Measurements from ENCODE around the gene CNTNAP2. TPM values are rescaled to one million over a fixed set of nuclear protein-coding genes. Genes with fewer than 3 reads are reported as not detected.

The CNTNAP2 gene
- total RNA-seq, 1 donor from 2014 or later = 4.2 TPM

- Mint-ChIP-seq H3K4me1 (no peaks in the 10 kb centered on the region), H3K36me3 (no peaks in the 10 kb centered on the region), H3K27ac (no peak overlapping the region), H3K9me3 (peaks cover 10% of the 10 kb centered on the region), H3K27me3 (ENCODE audit: low read depth) (peaks cover 7% of the 10 kb centered on the region), H3K4me3 (no peak overlapping the region)
- no peak for DNase-seq (ENCODE audit: low spot score in 2 of 2, unreplicated experiment in 2 of 2)
- no peak for TF ChIP-seq CTCF (IDR thresholded peaks at IDR 0.05; ENCODE audit: unreplicated experiment)
Observed at GRCh38 chr7:147071536-147071935, 954.9 kb downstream of the CNTNAP2 start.

- DNase-seq (ENCODE audit: low spot score in 2 of 2, unreplicated experiment in 2 of 2) = no peak
- Mint-ChIP-seq H3K27ac (no peak overlapping the region), H3K36me3 (no peaks in the 10 kb centered on the region), H3K4me1 (no peaks in the 10 kb centered on the region), H3K27me3 (ENCODE audit: low read depth) (peaks cover 2% of the 10 kb centered on the region), H3K4me3 (no peak overlapping the region), H3K9me3 (peaks cover 2% of the 10 kb centered on the region)
- TF ChIP-seq CTCF (IDR thresholded peaks at IDR 0.05; ENCODE audit: unreplicated experiment) = no peak
Observed at GRCh38 chr7:147078312-147078711, 961.7 kb downstream of the CNTNAP2 start.

GRCh38 chr7:147079083-147079482 lies 962.5 kb downstream of the CNTNAP2 start:
- TF ChIP-seq CTCF (IDR thresholded peaks at IDR 0.05; ENCODE audit: unreplicated experiment) = no peak
- no peak for DNase-seq (ENCODE audit: low spot score in 2 of 2, unreplicated experiment in 2 of 2)
- H3K4me3 Mint-ChIP-seq = no peak overlapping the region
- no peaks in the 10 kb centered on the region for H3K9me3 Mint-ChIP-seq
- no peaks in the 10 kb centered on the region for H3K27me3 Mint-ChIP-seq (ENCODE audit: low read depth)
- H3K27ac Mint-ChIP-seq = no peak overlapping the region
- H3K36me3 Mint-ChIP-seq = no peaks in the 10 kb centered on the region
- no peaks in the 10 kb centered on the region for H3K4me1 Mint-ChIP-seq

- H3K27ac Mint-ChIP-seq = no peak overlapping the region
- H3K4me1 Mint-ChIP-seq = no peaks in the 10 kb centered on the region
- H3K27me3 Mint-ChIP-seq (ENCODE audit: low read depth) = no peaks in the 10 kb centered on the region
- H3K4me3 Mint-ChIP-seq = no peak overlapping the region
- no peak for DNase-seq (ENCODE audit: low spot score in 2 of 2, unreplicated experiment in 2 of 2)
- H3K36me3 Mint-ChIP-seq = no peaks in the 10 kb centered on the region
- no peaks in the 10 kb centered on the region for H3K9me3 Mint-ChIP-seq
- no peak for TF ChIP-seq CTCF (IDR thresholded peaks at IDR 0.05; ENCODE audit: unreplicated experiment)
Observed at GRCh38 chr7:147079921-147080420, 963.4 kb downstream of the CNTNAP2 start.

GRCh38 chr7:147081117-147081516 lies 964.5 kb downstream of the CNTNAP2 start:
- DNase-seq (ENCODE audit: low spot score in 2 of 2, unreplicated experiment in 2 of 2) = no peak
- Mint-ChIP-seq H3K4me1 (no peaks in the 10 kb centered on the region), H3K27me3 (ENCODE audit: low read depth) (no peaks in the 10 kb centered on the region), H3K9me3 (no peaks in the 10 kb centered on the region), H3K4me3 (no peak overlapping the region), H3K27ac (no peak overlapping the region), H3K36me3 (no peaks in the 10 kb centered on the region)
- no peak for TF ChIP-seq CTCF (IDR thresholded peaks at IDR 0.05; ENCODE audit: unreplicated experiment)

GRCh38 chr7:147089051-147089461 lies 972.5 kb downstream of the CNTNAP2 start:
- Mint-ChIP-seq H3K27me3 (ENCODE audit: low read depth) (no peaks in the 10 kb centered on the region), H3K4me3 (no peak overlapping the region), H3K4me1 (no peaks in the 10 kb centered on the region), H3K27ac (no peak overlapping the region), H3K36me3 (no peaks in the 10 kb centered on the region), H3K9me3 (peaks cover 7% of the 10 kb centered on the region)
- no peak for TF ChIP-seq CTCF (IDR thresholded peaks at IDR 0.05; ENCODE audit: unreplicated experiment)
- DNase-seq (ENCODE audit: low spot score in 2 of 2, unreplicated experiment in 2 of 2) = no peak
